Colonic mucosa (tissue), 4 donors: Measurements from ENCODE around the gene RAD54L2. TPM values are rescaled to one million over a fixed set of nuclear protein-coding genes. Genes with fewer than 3 reads are reported as not detected.
A peak's percentile ranks its signal among the peaks of the same experiment; 100 is the strongest.

ENCODE experiments used
- DNase-seq: peaks from one replicate; pipeline ENCODE4 v3.0.0-alpha.2; 2020
- H3K27ac ChIP-seq: fragments of 200-600 bp; one replicate; pipeline ENCODE4 v1.8.0; 2021
- H3K27me3 ChIP-seq: fragments of 200-600 bp; one replicate; pipeline ENCODE4 v1.8.0; 2021
- H3K36me3 ChIP-seq: fragments of 200-600 bp; one replicate; pipeline ENCODE4 v1.8.0; 2021
- H3K4me1 ChIP-seq: fragments of 200-600 bp; one replicate; pipeline ENCODE4 v1.8.0; 2021; ENCODE audit warnings: mild to moderate bottlenecking
- H3K4me3 ChIP-seq: fragments of 200-600 bp; one replicate; pipeline ENCODE4 v1.8.0; 2021
- H3K9ac ChIP-seq, 2 donors: one replicate each; pipeline ENCODE4 v1.7.0; 2013; ENCODE audit warnings: control low read depth in 2 of 2, low read depth in 2 of 2, low read length in 2 of 2
- H3K9me3 ChIP-seq: fragments of 200-600 bp; one replicate; pipeline ENCODE4 v1.8.0; 2021
- intact Hi-C: fragments of 100-400 bp; cut with DNase I; formaldehyde crosslinking; loops from one replicate; pipeline ENCODE4 v1.14.1; 2022
- total RNA-seq, 2 donors: library from RNA; stranded (reverse); fragmentation: NEBNext Ultra II Directional in 1 of 2; extraction: Animal tissue kit (Norgen Biotek cat#: 25700) in 1 of 2; gene quantifications; one replicate each; pipeline ENCODE4 v1.2.1, GENCODE V29; 2021
- TF ChIP-seq, protein P1 (sequence below): fragments of 200-600 bp; IDR thresholded peaks from one replicate; pipeline ENCODE4 v1.8.0; 2022; ENCODE audit warnings: antibody characterized with exemption, mild to moderate bottlenecking
- donor health status: healthy.
- donor health status: DM: no; HTN: no; CAD: no.
- donor health status: DM: no; HTN: no; CAD: no.

Gene RAD54L2, protein sequence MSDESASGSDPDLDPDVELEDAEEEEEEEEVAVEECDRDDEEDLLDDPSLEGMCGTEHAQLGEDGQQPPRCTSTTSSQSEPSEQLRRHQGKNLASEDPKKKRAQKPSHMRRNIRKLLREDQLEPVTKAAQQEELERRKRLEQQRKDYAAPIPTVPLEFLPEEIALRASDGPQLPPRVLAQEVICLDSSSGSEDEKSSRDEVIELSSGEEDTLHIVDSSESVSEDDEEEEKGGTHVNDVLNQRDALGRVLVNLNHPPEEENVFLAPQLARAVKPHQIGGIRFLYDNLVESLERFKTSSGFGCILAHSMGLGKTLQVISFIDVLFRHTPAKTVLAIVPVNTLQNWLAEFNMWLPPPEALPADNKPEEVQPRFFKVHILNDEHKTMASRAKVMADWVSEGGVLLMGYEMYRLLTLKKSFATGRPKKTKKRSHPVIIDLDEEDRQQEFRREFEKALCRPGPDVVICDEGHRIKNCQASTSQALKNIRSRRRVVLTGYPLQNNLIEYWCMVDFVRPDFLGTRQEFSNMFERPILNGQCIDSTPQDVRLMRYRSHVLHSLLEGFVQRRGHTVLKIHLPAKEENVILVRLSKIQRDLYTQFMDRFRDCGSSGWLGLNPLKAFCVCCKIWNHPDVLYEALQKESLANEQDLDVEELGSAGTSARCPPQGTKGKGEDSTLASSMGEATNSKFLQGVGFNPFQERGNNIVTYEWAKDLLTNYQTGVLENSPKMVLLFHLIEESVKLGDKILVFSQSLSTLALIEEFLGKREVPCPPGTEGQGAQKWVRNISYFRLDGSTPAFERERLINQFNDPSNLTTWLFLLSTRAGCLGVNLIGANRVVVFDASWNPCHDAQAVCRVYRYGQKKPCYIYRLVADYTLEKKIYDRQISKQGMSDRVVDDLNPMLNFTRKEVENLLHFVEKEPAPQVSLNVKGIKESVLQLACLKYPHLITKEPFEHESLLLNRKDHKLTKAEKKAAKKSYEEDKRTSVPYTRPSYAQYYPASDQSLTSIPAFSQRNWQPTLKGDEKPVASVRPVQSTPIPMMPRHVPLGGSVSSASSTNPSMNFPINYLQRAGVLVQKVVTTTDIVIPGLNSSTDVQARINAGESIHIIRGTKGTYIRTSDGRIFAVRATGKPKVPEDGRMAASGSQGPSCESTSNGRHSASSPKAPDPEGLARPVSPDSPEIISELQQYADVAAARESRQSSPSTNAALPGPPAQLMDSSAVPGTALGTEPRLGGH (N-terminal part only)
- total RNA-seq, result 10 to 100 TPM; 14.9 to 16.4 TPM

DNA sequence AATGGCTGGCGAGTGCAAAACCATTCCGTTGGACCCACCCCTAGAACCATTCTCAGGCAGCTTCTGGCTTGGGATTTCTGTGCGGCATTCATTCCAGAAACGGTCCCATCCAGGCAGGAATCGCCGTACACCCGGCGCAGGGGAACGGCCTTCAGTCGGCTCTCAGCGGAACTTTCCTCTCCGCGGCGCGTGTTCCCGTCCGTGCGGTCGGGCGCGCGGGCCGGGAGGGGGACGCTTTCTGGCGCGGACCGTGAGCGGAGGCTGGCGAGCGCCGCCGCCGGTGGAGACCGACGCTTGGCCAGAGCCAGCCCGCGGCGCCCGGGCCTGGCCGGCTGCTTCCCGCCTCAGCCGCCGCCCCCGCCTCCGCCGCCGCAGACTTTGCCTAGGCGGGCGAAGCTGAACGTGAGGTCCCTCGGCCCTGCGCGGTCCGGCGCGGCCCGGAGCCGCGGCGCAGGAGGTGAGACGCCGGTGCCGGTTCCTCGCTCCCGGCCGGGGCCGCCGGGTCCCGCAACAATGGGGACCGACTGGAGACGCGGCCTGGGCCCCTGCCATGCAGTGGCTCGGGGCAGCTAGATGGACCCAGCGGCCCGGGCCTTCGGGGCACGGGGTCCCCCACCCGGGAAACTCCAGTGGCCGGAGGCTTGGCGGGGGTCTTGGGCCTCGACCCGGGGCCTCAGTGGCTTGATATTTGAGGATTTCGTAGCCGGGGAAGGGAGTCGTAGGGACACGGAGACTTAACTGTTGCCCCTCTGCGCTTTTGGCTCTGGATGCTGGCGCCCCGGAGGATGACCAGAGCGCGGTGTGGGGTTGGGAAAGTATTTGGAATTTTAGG is at the start of gene RAD54L2:
Gene RAD54L2, plus strand, starts transcription at position 261 of the 832 bp plus-strand sequence. CDS start 51,702 bp downstream, outside the sequence.
- DNase-seq, result peak; percentile 81
- TF ChIP-seq, protein P1, sequence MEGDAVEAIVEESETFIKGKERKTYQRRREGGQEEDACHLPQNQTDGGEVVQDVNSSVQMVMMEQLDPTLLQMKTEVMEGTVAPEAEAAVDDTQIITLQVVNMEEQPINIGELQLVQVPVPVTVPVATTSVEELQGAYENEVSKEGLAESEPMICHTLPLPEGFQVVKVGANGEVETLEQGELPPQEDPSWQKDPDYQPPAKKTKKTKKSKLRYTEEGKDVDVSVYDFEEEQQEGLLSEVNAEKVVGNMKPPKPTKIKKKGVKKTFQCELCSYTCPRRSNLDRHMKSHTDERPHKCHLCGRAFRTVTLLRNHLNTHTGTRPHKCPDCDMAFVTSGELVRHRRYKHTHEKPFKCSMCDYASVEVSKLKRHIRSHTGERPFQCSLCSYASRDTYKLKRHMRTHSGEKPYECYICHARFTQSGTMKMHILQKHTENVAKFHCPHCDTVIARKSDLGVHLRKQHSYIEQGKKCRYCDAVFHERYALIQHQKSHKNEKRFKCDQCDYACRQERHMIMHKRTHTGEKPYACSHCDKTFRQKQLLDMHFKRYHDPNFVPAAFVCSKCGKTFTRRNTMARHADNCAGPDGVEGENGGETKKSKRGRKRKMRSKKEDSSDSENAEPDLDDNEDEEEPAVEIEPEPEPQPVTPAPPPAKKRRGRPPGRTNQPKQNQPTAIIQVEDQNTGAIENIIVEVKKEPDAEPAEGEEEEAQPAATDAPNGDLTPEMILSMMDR, result no peak
- H3K4me1 ChIP-seq, result peaks cover 5% of the 10 kb centered on the region
- H3K9ac ChIP-seq, result peak within 1 kb of the TSS; percentile 91 to 97
- peak within 1 kb of the TSS; percentile 75 for H3K27ac ChIP-seq
- no peaks in the 10 kb centered on the region for H3K36me3 ChIP-seq
- no peaks in the 10 kb centered on the region for H3K27me3 ChIP-seq
- H3K9me3 ChIP-seq, result no peaks in the 10 kb centered on the region
- peak within 1 kb of the TSS; percentile 84 for H3K4me3 ChIP-seq
- intact Hi-C loops, result no loop called here

DNA sequence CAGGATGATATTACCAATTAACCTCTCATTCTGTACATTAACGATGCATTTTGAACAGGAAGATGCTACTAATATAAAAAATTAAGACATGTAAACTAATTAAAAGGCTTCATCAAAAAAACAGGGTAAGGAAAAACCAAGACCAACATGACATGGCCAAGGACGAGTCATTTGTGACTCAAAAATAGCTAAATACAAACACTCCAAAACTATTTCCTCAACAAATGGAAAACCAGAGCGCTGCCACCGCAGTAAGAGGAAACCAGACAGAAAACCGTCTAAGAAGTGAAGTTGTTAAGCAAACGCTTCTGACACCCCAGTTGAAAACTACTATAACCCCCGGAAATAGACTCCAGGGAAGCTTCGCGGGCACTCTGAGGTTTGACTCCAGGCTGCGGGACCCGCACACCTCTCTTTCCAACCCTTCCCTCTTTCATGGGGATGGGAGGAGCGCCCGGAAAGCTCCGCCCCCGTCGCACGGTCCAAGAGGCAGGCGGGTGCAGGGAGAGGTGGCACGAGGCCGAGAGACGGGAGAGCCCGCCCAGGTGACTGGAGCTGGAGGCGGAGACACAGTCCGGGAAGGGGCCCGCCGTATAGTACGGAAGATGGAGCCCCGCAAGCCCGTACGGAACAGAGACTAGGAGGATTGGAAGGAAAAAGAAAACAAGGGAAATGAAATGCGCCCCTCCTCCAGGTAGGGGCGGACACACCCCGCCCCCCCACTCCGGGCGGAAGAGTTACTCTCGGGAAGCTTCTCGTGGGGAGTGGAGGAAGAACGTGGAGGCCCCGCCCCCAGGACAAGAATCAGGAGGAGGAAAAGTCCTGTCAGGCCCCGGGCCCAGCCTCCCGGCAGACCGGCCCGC is 39.4 kb upstream of the RAD54L2 start:
- Histone ChIP-seq H3K4me1 (no peaks in the 10 kb centered on the region), H3K9ac (peak overlapping the region; percentile 85 to 92), H3K4me3 (peak overlapping the region; percentile 65), H3K9me3 (no peaks in the 10 kb centered on the region), H3K27me3 (no peaks in the 10 kb centered on the region), H3K27ac (peak overlapping the region; percentile 94), H3K36me3 (no peaks in the 10 kb centered on the region)
- DNase-seq, result peak; percentile 98
- intact Hi-C loops, result no loop called here
- TF ChIP-seq, protein P1, result no peak

DNA sequence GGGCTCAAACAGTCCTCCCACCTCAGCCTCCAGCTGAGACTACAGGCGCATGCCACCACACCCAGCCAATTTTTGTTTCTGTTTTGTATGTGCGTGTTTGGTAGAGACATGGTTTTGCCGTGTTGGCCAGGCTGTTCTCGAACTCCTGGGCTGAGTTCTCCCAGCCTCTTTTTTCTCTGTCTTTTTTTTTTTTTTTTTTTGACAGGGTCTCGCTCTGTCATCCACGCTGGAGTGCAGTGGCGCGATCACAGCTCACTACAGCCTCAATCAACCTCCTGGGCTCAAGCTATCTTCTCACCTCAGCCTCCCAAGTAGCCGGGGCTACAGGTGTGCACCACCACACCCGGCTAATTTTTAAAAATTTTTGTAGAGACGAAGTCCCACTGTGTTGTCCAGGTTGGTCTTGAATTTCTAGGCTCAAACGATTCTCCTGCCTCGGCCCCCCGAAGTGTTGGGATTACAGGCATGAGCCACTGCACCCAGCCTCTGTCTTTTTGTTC is 37.8 kb upstream of the RAD54L2 start:
- DNase-seq, result peak; percentile 25
- intact Hi-C loops, result loop anchor here (5.0 to 10.0 kb wide), 2 partner anchors 182 to 304 kb away; no protein-coding TSS in a partner anchor
- H3K9me3 ChIP-seq, result no peaks in the 10 kb centered on the region
- H3K4me3 ChIP-seq, result no peak overlapping the region
- no peaks in the 10 kb centered on the region for H3K36me3 ChIP-seq
- H3K27ac ChIP-seq, result peak overlapping the region; percentile 85
- H3K27me3 ChIP-seq, result no peaks in the 10 kb centered on the region
- H3K4me1 ChIP-seq, result no peaks in the 10 kb centered on the region
- H3K9ac ChIP-seq, result peak overlapping the region in 1 of 2 donors; percentile 38
- TF ChIP-seq, protein P1, result no peak

DNA sequence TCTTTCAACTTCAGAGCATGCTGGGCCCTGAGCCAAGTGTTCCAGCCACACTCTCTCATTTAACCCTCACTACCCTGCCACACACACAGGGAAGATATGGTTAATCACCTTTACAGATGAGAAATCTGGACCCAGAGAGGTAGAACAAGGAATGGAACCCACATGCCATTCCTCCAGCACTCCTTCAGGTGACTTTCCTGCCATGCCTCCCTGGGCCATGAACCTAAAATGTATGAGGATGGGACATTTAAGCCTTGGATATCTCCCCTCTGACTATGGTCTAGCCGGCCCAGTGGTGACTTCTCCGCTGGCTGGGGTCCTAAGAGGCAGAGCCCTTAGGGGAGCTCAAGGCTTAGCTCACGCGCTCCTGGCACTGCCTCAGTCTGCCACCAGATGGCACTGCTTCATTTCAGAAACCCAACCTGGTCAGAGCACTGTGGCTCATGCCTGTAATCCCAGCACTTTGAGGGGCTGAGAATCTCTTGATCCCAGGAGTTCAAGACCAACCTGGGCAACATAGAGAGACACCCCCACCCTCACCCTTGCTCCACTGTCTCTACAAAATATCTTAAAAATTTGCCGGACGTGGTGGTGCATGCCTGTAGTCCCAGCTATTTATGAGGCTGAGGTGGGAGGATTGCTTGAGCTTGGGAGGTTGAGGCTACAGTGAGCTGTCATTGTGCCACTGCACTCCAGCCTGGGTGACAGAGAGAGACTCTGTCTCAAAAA is 36.5 kb upstream of the RAD54L2 start:
- Histone ChIP-seq H3K4me3 (no peak overlapping the region), H3K9me3 (no peaks in the 10 kb centered on the region), H3K27ac (no peak overlapping the region), H3K36me3 (no peaks in the 10 kb centered on the region), H3K9ac (no peak overlapping the region), H3K4me1 (no peaks in the 10 kb centered on the region), H3K27me3 (no peaks in the 10 kb centered on the region)
- TF ChIP-seq, protein P1, result peak; percentile 96
- intact Hi-C loops, result loop anchor here (1.0 to 10.0 kb wide), 4 partner anchors 135 to 303 kb away; no protein-coding TSS in a partner anchor
- DNase-seq, result peak; percentile 87
